HG02610 (cell line): Measurements from ENCODE around the gene KCNMB3.
"Not testable (repeated sequence)": the region's sequence is repeated elsewhere in the genome, so short reads cannot be mapped to it uniquely, and the experiment has no call there.

Experiments used
- ATAC-seq: cut with Tn5 transposase; IDR thresholded peaks from one replicate; pipeline ENCODE4 v1.9.1; 2021; ENCODE audit warnings: mild to moderate bottlenecking, moderate library complexity; ENCODE audit not compliant: unreplicated experiment

KCNMB3 gene

DNA sequence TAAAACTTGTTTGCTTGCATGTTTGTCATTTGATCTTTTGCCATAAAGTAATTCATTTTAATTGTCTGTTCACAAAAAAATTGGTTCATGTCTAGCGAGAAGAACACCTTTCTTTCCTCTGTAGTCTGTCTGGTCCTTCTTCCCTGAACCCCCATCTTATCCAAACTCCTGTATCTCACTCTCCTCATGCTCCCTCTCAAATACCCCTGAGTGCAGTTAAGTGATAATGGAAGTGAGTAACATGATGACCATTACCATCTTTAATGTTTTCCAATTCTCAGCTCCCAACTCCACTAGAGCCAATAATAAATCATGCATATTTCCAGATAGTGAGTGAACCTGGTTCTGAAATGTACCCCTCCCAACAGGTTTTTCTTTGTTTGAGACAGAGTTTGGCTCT is 14.2 kb upstream of the KCNMB3 start:
- ATAC-seq, result no peak

DNA sequence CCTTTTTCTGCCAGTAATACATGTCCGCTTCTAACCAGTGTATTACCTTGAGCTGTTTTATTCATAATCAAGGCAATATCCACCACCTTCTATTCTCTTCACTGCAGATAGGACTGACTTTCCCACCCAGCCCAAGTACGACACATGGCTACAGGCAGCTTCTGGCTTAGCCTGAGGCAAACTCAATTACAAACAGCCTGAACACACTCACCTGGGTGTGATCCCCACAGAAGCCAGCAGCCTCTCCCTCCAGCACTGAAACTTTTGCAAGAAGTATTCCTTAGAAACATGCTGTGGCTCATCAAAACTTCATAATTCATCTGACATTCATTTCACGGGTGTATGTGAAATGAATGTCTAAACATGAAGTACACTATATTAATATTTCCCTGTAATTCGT is 13.5 kb upstream of the KCNMB3 start:
- no peak for ATAC-seq

DNA sequence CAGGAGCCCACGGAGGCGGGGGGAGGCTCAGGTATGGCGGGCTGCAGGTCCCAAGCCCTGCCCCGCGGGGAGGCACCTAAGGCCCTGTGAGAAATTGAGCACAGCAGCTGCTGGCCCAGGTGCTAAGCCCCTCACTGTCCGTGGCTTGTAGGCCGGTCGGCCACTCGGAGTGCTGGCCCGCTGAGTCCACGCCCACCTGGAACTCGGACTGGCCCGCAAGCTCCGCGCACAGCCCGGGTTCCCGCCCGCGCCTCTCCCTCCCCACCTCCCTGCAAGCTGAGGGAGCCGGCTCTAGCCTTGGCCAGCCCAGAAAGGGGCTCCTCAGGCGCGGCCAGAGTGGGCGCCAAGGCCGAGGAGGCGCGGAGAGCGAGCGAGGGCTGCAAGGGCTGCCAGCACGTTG is 12.2 kb upstream of the KCNMB3 start:
- ATAC-seq, result no peak

DNA sequence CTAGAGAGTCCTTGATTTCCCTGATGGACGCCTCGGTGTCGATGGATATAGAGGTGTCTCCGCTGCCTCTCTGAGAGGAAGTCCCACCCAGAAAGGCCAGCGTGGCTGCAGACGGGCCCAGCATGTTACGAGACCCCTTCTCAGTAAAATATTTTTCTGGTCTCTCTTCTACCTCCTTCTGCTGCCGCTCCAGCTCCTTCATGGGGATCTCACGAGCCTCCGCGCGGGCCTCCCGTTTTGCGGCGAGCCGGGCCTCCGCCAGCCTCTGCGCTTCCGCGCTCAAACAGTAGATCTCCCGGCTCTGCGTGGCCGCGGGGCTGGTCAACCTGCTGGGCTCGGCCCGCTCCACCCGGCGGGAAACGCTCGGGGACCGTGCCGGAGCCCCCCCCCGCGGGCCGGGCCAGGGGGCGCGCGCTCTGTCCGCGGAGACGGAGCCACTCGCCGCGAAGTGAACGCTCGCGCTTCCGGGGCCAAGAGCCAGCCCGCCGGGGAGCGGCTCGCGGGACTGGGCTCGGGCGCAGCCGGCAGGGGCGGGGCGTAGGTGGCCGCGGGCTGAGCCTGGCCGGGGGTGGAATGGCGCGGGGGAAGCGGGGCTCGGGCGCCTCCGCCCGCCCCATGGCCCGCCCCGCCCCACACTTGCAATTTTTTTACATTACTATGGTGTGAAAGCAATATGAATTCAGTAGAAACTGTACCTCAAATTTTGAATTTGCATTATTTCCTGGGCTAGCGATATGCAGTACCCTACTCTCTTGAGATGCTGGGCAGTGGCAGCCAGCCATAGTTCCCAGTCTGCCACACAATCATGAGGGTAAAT is 10.2 kb upstream of the KCNMB3 start:
- ATAC-seq, result peak; percentile 72

- peak; percentile 30 for ATAC-seq
Observed at GRCh38 chr3:179259959-179260756, 9.2 kb upstream of the KCNMB3 start.

GRCh38 chr3:179258820-179259219 is 7.9 kb upstream of the KCNMB3 start:
- ATAC-seq, result no peak

GRCh38 chr3:179257742-179258141 is 6.8 kb upstream of the KCNMB3 start:
- not testable (repeated sequence) for ATAC-seq

- ATAC-seq, result no peak
Observed at GRCh38 chr3:179256813-179257212, 5.9 kb upstream of the KCNMB3 start.

- ATAC-seq, result no peak
Observed at GRCh38 chr3:179247289-179248015, 3.5 kb downstream of the KCNMB3 start.

DNA sequence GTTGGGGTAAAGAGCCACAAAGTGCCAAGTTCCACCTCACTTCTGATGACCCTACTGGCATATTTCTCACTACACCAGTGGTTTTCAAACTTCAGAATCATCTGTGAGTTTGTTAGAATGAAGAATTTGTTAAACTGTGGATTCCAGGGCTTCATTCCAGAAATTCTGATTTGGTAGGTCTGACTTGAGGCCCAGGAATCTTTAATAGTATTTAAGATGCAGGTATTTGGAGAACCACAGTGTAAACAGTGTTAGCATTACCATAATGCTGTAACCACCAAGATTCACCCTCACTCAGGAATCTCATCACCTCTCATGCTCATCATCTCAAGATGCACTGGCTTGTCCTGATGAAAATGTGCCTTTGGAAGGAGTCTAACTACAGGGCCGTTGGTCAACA is 6.0 kb downstream of the KCNMB3 start:
- ATAC-seq, result no peak

- not testable (repeated sequence) for ATAC-seq
Observed at GRCh38 chr3:179242859-179243258, 8.1 kb downstream of the KCNMB3 start.

DNA sequence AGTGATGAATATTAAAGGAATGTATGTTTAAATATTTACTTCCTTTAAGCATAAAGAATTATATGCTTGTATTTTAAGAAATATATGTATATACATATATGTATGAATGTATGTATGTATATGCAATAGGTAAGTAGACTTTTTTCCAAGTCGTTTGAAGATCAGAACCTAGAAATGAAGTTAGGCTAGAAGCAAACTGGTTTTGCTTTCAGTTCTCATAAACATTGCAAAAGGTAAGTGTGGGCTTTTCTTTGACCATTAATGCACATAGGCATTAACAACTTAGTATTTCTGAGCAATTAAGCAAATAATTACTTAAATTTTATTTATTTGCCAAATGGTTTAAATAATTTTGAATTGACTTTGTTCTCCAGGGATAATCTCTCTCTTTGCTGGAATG is 10.6 kb downstream of the KCNMB3 start:
- ATAC-seq, result not testable (repeated sequence)

GRCh38 chr3:179236669-179237301 is 14.1 kb downstream of the KCNMB3 start:
- ATAC-seq, result peak; percentile 87

GRCh38 chr3:179234199-179234598 is 16.7 kb downstream of the KCNMB3 start:
- ATAC-seq, result no peak

DNA sequence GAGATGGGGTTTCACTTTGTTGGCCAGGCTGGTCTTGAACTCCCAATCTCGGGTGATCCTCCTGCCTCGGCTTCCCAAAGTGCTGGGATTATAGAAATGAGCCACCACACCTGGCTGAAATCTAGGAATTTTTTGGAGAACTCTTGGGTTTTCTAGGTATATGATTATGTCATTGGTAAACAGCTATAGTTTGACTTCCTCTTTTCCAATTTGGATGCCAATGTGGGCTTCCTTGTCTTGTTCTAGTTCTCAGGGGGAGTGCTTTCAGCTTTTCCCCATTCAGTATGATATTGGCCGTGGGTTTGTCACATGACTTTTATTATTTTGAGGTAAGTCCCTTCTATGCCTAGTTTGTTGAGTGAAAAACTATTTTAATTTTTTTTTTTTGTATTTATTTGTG is 17.9 kb downstream of the KCNMB3 start:
- ATAC-seq, result no peak

GRCh38 chr3:179229177-179229576 is 21.7 kb downstream of the KCNMB3 start:
- no peak for ATAC-seq

GRCh38 chr3:179227349-179227748 is 23.6 kb downstream of the KCNMB3 start:
- ATAC-seq, result no peak

GRCh38 chr3:179224584-179224983 is 26.3 kb downstream of the KCNMB3 start:
- peak; percentile 58 for ATAC-seq

DNA sequence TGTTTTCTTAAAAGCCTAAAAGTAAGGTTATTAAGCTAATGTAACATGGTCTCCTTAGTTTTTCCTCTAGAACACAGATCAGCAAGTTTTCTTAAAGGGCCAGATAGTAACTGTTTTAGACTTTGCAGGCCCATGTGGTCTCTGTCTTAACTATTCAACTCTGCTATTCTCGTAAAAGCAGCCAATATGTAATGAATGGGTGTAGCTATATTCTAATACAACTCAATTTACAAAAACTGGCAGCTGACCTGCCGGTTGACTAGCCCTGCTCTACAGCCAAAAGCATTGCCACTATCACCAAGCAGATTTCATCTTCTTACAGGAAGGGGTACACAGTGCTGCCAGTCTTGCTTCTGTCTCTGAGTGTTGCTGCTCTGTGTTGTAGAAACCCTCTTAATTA is 27.4 kb downstream of the KCNMB3 start:
- no peak for ATAC-seq

DNA sequence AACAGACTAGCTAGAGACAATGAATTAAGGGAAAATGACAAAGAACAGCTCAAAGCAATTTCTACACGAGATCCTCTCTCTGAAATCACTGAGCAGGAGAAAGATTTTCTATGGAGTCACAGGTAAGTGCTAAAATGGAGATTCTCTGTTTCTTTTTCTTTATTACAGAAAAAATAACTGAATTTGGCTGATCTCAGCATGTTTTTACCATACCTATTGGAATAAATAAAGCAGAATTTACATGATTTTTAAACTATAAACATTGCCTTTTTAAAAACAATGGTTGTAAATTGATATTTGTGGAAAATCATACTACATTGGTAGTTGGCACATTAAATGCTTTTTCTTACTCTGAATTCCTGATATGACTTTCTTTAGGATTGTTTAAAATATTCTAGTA is 32.7 kb downstream of the KCNMB3 start:
- ATAC-seq, result not testable (repeated sequence)

DNA sequence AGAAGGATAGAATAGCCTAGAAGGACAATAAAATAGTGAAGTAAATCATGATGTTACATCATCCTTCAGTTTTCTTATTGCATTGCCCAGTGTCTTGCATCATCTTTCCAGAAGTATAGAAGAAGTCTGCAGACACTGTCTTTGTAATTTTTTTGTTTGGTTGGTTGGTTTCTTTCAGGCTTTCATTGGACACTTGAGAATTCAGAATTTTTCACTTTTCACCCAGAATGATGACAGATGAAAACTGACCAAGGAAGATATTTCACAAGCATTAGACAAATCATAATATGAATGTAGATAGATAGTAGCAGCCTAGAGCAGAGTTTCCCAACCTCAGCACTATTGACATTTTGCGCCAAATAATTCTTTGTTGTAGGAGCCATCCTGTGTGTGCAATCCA is 35.4 kb downstream of the KCNMB3 start:
- ATAC-seq, result not testable (repeated sequence)
